ENCODE results near the gene HADHA. TPM values are rescaled to one million over a fixed set of nuclear protein-coding genes. Genes with fewer than 3 reads are reported as not detected.

Gene HADHA
- total RNA-seq, 1 donor from 2014 or later = 139 TPM

DNA sequence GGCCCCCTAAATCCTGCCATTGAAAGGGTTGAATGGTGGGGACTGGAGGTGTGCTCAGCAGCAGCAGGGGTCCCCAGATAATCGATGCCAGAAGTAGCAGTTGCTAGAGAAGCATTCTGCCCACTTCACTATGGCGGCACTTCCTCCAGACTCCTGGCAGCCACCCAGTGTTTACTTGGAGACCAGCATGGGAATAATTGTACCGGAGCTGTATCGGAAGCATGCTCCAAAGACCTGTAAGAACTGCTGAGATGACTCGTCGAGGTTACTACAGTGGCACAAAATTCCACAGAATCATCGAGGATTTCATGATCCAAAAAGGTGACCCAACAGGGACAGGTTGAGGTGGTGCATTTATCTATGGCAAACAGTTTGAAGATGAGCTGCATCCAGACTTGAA lies 82.5 kb downstream of the HADHA start:
- H3K27ac ChIP-seq (ENCODE audit: low read depth, low read length) = no peak overlapping the region
- H3K4me3 Mint-ChIP-seq (ENCODE audit: unreplicated experiment) = no peak overlapping the region
- TF ChIP-seq EZH2 (IDR thresholded peaks at IDR 0.05; ENCODE audit: insufficient read depth, low read length) = no peak
- TF ChIP-seq, protein P1, sequence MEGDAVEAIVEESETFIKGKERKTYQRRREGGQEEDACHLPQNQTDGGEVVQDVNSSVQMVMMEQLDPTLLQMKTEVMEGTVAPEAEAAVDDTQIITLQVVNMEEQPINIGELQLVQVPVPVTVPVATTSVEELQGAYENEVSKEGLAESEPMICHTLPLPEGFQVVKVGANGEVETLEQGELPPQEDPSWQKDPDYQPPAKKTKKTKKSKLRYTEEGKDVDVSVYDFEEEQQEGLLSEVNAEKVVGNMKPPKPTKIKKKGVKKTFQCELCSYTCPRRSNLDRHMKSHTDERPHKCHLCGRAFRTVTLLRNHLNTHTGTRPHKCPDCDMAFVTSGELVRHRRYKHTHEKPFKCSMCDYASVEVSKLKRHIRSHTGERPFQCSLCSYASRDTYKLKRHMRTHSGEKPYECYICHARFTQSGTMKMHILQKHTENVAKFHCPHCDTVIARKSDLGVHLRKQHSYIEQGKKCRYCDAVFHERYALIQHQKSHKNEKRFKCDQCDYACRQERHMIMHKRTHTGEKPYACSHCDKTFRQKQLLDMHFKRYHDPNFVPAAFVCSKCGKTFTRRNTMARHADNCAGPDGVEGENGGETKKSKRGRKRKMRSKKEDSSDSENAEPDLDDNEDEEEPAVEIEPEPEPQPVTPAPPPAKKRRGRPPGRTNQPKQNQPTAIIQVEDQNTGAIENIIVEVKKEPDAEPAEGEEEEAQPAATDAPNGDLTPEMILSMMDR (IDR thresholded peaks at IDR 0.05; ENCODE audit: insufficient read depth, low read depth, low read length) = no peak
- H4K20me1 ChIP-seq (ENCODE audit: insufficient read depth, low read length) = no peaks in the 10 kb centered on the region
- no peaks in the 10 kb centered on the region for H3K36me3 ChIP-seq (ENCODE audit: insufficient read depth, low read length)
- no peak overlapping the region for H3K4me2 ChIP-seq (ENCODE audit: low read length)
- H3K27ac Mint-ChIP-seq (ENCODE audit: unreplicated experiment) = no peak overlapping the region
- no peaks in the 10 kb centered on the region for H3K4me1 Mint-ChIP-seq (ENCODE audit: low read depth, unreplicated experiment)
- DNase-seq (ENCODE audit: low read depth) (no peak), FAIRE-seq (no peak)
- no peak overlapping the region for H2AFZ ChIP-seq (ENCODE audit: low read depth, low read length)
- peaks cover 2% of the 10 kb centered on the region for H3K9me3 Mint-ChIP-seq (ENCODE audit: unreplicated experiment)
- H3K27me3 Mint-ChIP-seq (ENCODE audit: low read depth, unreplicated experiment) = peaks cover 3% of the 10 kb centered on the region
- no peak overlapping the region for H3K9ac ChIP-seq (ENCODE audit: low read length)
- H3K27me3 ChIP-seq (ENCODE audit: insufficient read depth, low read length) = peaks cover 2% of the 10 kb centered on the region
- no peaks in the 10 kb centered on the region for H3K36me3 Mint-ChIP-seq (ENCODE audit: low read depth, unreplicated experiment)
- no peaks in the 10 kb centered on the region for H3K4me1 ChIP-seq (ENCODE audit: insufficient read depth, low read length)
- no peaks in the 10 kb centered on the region for H3K79me2 ChIP-seq (ENCODE audit: insufficient read depth, low read length)
- H3K9me3 ChIP-seq (ENCODE audit: insufficient read depth, low read depth, low read length) = no peaks in the 10 kb centered on the region
- no peak overlapping the region for H3K4me3 ChIP-seq (ENCODE audit: insufficient read depth, low read depth, low read length)

DNA sequence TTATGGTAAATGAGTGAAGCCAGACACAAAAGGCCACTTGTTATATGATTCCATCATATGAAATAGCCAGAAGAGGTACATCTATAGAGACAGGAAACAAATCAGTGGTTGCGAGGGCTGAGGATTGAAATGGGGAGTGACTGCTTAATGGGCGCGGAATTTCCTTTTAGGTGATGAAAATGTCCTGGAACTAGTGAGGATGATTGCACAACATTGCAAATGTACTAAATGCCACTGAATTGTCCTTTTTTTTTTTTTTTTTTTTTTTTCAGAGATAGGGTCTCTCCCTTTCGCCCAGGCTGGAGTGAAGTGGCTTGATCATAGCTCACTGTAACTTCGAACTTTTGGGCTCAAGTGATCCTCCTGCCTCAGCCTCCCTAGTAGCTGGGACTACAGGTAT lies 86.9 kb downstream of the HADHA start:
- Histone ChIP-seq H3K27me3 (ENCODE audit: insufficient read depth, low read length) (no peaks in the 10 kb centered on the region), H2AFZ (ENCODE audit: low read depth, low read length) (no peak overlapping the region), H3K79me2 (ENCODE audit: insufficient read depth, low read length) (no peaks in the 10 kb centered on the region), H3K4me3 (ENCODE audit: insufficient read depth, low read depth, low read length) (no peak overlapping the region), H4K20me1 (ENCODE audit: insufficient read depth, low read length) (no peaks in the 10 kb centered on the region), H3K4me1 (ENCODE audit: insufficient read depth, low read length) (no peaks in the 10 kb centered on the region), H3K9ac (ENCODE audit: low read length) (no peak overlapping the region), H3K27ac (ENCODE audit: low read depth, low read length) (no peak overlapping the region), H3K9me3 (ENCODE audit: insufficient read depth, low read depth, low read length) (no peaks in the 10 kb centered on the region), H3K36me3 (ENCODE audit: insufficient read depth, low read length) (no peaks in the 10 kb centered on the region), H3K4me2 (ENCODE audit: low read length) (no peak overlapping the region)
- no peak overlapping the region for H3K4me3 Mint-ChIP-seq (ENCODE audit: unreplicated experiment)
- H3K9me3 Mint-ChIP-seq (ENCODE audit: unreplicated experiment) = peaks cover 2% of the 10 kb centered on the region
- no peaks in the 10 kb centered on the region for H3K36me3 Mint-ChIP-seq (ENCODE audit: low read depth, unreplicated experiment)
- no peak for DNase-seq (ENCODE audit: low read depth)
- no peaks in the 10 kb centered on the region for H3K4me1 Mint-ChIP-seq (ENCODE audit: low read depth, unreplicated experiment)
- TF ChIP-seq, protein P1 (IDR thresholded peaks at IDR 0.05; ENCODE audit: insufficient read depth, low read depth, low read length) = no peak
- no peak for TF ChIP-seq EZH2 (IDR thresholded peaks at IDR 0.05; ENCODE audit: insufficient read depth, low read length)
- no peak overlapping the region for H3K27ac Mint-ChIP-seq (ENCODE audit: unreplicated experiment)
- peaks cover under 1% of the 10 kb centered on the region for H3K27me3 Mint-ChIP-seq (ENCODE audit: low read depth, unreplicated experiment)
- FAIRE-seq = no peak

GRCh38 chr2:26150243-26150642 lies 94.2 kb downstream of the HADHA start:
- H3K9me3 ChIP-seq (ENCODE audit: insufficient read depth, low read depth, low read length) = no peaks in the 10 kb centered on the region
- H3K9ac ChIP-seq (ENCODE audit: low read length) = no peak overlapping the region
- Mint-ChIP-seq H3K27me3 (ENCODE audit: low read depth, unreplicated experiment) (peaks cover 4% of the 10 kb centered on the region), H3K4me3 (ENCODE audit: unreplicated experiment) (no peak overlapping the region), H3K9me3 (ENCODE audit: unreplicated experiment) (peaks cover 2% of the 10 kb centered on the region), H3K4me1 (ENCODE audit: low read depth, unreplicated experiment) (no peaks in the 10 kb centered on the region), H3K36me3 (ENCODE audit: low read depth, unreplicated experiment) (no peaks in the 10 kb centered on the region), H3K27ac (ENCODE audit: unreplicated experiment) (no peak overlapping the region)
- H2AFZ ChIP-seq (ENCODE audit: low read depth, low read length) = no peak overlapping the region
- no peak overlapping the region for H3K4me3 ChIP-seq (ENCODE audit: insufficient read depth, low read depth, low read length)
- H3K27me3 ChIP-seq (ENCODE audit: insufficient read depth, low read length) = peaks cover 3% of the 10 kb centered on the region
- H4K20me1 ChIP-seq (ENCODE audit: insufficient read depth, low read length) = no peaks in the 10 kb centered on the region
- DNase-seq (ENCODE audit: low read depth) = no peak
- no peak for TF ChIP-seq EZH2 (IDR thresholded peaks at IDR 0.05; ENCODE audit: insufficient read depth, low read length)
- TF ChIP-seq, protein P1 (IDR thresholded peaks at IDR 0.05; ENCODE audit: insufficient read depth, low read depth, low read length) = no peak
- no peaks in the 10 kb centered on the region for H3K79me2 ChIP-seq (ENCODE audit: insufficient read depth, low read length)
- no peaks in the 10 kb centered on the region for H3K36me3 ChIP-seq (ENCODE audit: insufficient read depth, low read length)
- no peaks in the 10 kb centered on the region for H3K4me1 ChIP-seq (ENCODE audit: insufficient read depth, low read length)
- H3K4me2 ChIP-seq (ENCODE audit: low read length) = no peak overlapping the region
- H3K27ac ChIP-seq (ENCODE audit: low read depth, low read length) = no peak overlapping the region
- FAIRE-seq = no peak

Measured in astrocyte (in vitro differentiated cells and primary cell).